ENCODE measurements around the gene MSANTD3. TPM values are rescaled to one million over a fixed set of nuclear protein-coding genes. Genes with fewer than 3 reads are reported as not detected.

MSANTD3 gene
- total and polyA plus RNA-seq, 4 donors: 4.3 to 7.4 (median 6.6) TPM

DNA sequence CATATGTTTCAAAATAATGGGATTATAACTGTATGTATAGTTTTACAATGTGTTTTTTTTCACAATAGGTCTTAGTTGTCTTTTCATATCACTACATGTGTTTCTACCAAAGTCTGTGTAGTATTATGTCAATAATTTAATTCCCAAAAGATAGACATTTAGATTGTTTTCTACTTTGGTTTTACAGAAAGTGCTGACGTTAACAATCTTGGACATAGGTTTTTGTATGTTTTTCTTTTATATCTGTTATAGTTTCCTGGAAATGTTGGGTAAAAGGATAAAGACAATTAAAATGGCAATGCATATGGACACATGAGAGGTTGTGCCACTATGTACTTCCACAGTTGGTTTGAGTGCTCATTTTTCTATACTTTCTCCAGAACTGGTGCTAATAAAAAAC lies 61.2 kb downstream of the MSANTD3 start:
- DNase-seq (ENCODE audit: low spot score): no peak
- TF ChIP-seq HNF4A (conservative IDR thresholded peaks at IDR 0.05) (no peak), JUND (IDR thresholded peaks at IDR 0.05) (no peak), YY1 (IDR thresholded peaks at IDR 0.05) (no peak), TAF1 (conservative IDR thresholded peaks at IDR 0.05) (no peak), HNF4G (IDR thresholded peaks at IDR 0.05) (no peak), RXRA (IDR thresholded peaks at IDR 0.05) (no peak), FOXA1 (IDR thresholded peaks at IDR 0.05) (no peak), EGR1 (IDR thresholded peaks at IDR 0.05; ENCODE audit: low read depth in 2 of 2) (no peak), SP1 (IDR thresholded peaks at IDR 0.05) (no peak), GABPA (IDR thresholded peaks at IDR 0.05 in 1 of 2, conservative IDR thresholded peaks at IDR 0.05 in 1 of 2) (no peak), FOXA2 (IDR thresholded peaks at IDR 0.05) (no peak), NR2F2 (IDR thresholded peaks at IDR 0.05) (no peak)
- TF ChIP-seq, protein P1, sequence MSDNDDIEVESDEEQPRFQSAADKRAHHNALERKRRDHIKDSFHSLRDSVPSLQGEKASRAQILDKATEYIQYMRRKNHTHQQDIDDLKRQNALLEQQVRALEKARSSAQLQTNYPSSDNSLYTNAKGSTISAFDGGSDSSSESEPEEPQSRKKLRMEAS (IDR thresholded peaks at IDR 0.05): no peak
- TF ChIP-seq, protein P2, sequence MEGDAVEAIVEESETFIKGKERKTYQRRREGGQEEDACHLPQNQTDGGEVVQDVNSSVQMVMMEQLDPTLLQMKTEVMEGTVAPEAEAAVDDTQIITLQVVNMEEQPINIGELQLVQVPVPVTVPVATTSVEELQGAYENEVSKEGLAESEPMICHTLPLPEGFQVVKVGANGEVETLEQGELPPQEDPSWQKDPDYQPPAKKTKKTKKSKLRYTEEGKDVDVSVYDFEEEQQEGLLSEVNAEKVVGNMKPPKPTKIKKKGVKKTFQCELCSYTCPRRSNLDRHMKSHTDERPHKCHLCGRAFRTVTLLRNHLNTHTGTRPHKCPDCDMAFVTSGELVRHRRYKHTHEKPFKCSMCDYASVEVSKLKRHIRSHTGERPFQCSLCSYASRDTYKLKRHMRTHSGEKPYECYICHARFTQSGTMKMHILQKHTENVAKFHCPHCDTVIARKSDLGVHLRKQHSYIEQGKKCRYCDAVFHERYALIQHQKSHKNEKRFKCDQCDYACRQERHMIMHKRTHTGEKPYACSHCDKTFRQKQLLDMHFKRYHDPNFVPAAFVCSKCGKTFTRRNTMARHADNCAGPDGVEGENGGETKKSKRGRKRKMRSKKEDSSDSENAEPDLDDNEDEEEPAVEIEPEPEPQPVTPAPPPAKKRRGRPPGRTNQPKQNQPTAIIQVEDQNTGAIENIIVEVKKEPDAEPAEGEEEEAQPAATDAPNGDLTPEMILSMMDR (IDR thresholded peaks at IDR 0.05; ENCODE audit: low read depth, low read length, missing input control): no peak
- TF ChIP-seq, protein P3, sequence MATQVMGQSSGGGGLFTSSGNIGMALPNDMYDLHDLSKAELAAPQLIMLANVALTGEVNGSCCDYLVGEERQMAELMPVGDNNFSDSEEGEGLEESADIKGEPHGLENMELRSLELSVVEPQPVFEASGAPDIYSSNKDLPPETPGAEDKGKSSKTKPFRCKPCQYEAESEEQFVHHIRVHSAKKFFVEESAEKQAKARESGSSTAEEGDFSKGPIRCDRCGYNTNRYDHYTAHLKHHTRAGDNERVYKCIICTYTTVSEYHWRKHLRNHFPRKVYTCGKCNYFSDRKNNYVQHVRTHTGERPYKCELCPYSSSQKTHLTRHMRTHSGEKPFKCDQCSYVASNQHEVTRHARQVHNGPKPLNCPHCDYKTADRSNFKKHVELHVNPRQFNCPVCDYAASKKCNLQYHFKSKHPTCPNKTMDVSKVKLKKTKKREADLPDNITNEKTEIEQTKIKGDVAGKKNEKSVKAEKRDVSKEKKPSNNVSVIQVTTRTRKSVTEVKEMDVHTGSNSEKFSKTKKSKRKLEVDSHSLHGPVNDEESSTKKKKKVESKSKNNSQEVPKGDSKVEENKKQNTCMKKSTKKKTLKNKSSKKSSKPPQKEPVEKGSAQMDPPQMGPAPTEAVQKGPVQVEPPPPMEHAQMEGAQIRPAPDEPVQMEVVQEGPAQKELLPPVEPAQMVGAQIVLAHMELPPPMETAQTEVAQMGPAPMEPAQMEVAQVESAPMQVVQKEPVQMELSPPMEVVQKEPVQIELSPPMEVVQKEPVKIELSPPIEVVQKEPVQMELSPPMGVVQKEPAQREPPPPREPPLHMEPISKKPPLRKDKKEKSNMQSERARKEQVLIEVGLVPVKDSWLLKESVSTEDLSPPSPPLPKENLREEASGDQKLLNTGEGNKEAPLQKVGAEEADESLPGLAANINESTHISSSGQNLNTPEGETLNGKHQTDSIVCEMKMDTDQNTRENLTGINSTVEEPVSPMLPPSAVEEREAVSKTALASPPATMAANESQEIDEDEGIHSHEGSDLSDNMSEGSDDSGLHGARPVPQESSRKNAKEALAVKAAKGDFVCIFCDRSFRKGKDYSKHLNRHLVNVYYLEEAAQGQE (IDR thresholded peaks at IDR 0.05): no peak
- TF ChIP-seq, protein P4, sequence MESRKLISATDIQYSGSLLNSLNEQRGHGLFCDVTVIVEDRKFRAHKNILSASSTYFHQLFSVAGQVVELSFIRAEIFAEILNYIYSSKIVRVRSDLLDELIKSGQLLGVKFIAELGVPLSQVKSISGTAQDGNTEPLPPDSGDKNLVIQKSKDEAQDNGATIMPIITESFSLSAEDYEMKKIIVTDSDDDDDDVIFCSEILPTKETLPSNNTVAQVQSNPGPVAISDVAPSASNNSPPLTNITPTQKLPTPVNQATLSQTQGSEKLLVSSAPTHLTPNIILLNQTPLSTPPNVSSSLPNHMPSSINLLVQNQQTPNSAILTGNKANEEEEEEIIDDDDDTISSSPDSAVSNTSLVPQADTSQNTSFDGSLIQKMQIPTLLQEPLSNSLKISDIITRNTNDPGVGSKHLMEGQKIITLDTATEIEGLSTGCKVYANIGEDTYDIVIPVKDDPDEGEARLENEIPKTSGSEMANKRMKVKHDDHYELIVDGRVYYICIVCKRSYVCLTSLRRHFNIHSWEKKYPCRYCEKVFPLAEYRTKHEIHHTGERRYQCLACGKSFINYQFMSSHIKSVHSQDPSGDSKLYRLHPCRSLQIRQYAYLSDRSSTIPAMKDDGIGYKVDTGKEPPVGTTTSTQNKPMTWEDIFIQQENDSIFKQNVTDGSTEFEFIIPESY (IDR thresholded peaks at IDR 0.05): no peak
- TF ChIP-seq, protein P5, sequence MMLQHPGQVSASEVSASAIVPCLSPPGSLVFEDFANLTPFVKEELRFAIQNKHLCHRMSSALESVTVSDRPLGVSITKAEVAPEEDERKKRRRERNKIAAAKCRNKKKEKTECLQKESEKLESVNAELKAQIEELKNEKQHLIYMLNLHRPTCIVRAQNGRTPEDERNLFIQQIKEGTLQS (IDR thresholded peaks at IDR 0.05): no peak
- 93% methylated on average over 1 of the region's 1 CpG for WGBS
- Histone ChIP-seq H3K9ac (ENCODE audit: low read depth in 1 of 2, low read length in 2 of 2) (no peak overlapping the region), H3K4me3 (ENCODE audit: low read depth in 1 of 3, low read length in 3 of 3) (no peak overlapping the region), H3K36me3 (ENCODE audit: control insufficient read depth in 4 of 4, insufficient read depth in 3 of 4, low read depth in 1 of 4, low read length in 3 of 4) (no peaks in the 10 kb centered on the region), H3K27me3 (ENCODE audit: control insufficient read depth in 4 of 4, insufficient read depth in 4 of 4, low read length in 3 of 4) (no peaks in the 10 kb centered on the region), H3K4me1 (ENCODE audit: control insufficient read depth in 4 of 4, insufficient read depth in 4 of 4, low read length in 3 of 4) (no peaks in the 10 kb centered on the region), H3K9me3 (ENCODE audit: control insufficient read depth in 4 of 4, low read length in 3 of 4) (no peaks in the 10 kb centered on the region), H3K27ac (ENCODE audit: low read depth in 1 of 2, low read length in 2 of 2) (no peak overlapping the region)

DNA sequence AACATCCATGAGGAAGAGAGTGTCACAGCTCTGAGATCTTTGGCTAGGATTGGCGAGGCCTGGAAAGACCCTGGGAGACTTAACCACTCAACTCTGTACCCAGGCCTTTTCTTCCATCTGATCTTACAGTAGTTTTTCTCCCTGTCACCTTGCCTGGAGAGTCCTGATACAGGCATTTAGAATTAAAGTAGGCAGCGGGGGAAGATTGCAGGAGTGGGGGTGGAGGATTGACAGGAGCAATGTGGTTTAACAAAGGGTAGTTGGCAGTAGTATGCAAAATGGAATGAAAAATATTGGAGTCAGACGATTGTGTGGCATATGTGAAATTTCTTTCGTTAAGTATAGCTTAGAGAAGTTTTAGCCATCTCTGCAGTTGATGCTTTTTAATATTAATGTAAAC lies 62.9 kb downstream of the MSANTD3 start:
- Histone ChIP-seq H3K27ac (ENCODE audit: low read depth in 1 of 2, low read length in 2 of 2) (no peak overlapping the region), H3K9me3 (ENCODE audit: control insufficient read depth in 4 of 4, low read length in 3 of 4) (no peaks in the 10 kb centered on the region), H3K9ac (ENCODE audit: low read depth in 1 of 2, low read length in 2 of 2) (no peak overlapping the region), H3K4me1 (ENCODE audit: control insufficient read depth in 4 of 4, insufficient read depth in 4 of 4, low read length in 3 of 4) (no peaks in the 10 kb centered on the region), H3K27me3 (ENCODE audit: control insufficient read depth in 4 of 4, insufficient read depth in 4 of 4, low read length in 3 of 4) (no peaks in the 10 kb centered on the region), H3K4me3 (ENCODE audit: low read depth in 1 of 3, low read length in 3 of 3) (no peak overlapping the region), H3K36me3 (ENCODE audit: control insufficient read depth in 4 of 4, insufficient read depth in 3 of 4, low read depth in 1 of 4, low read length in 3 of 4) (no peaks in the 10 kb centered on the region)
- no peak for DNase-seq (ENCODE audit: low spot score)
- 91% methylated on average over 4 of the region's 4 CpGs for WGBS
- TF ChIP-seq, protein P3 (IDR thresholded peaks at IDR 0.05): no peak
- TF ChIP-seq, protein P1 (IDR thresholded peaks at IDR 0.05): no peak
- TF ChIP-seq TAF1 (conservative IDR thresholded peaks at IDR 0.05): no peak
- no peak for TF ChIP-seq YY1 (IDR thresholded peaks at IDR 0.05)
- no peak for TF ChIP-seq NR2F2 (IDR thresholded peaks at IDR 0.05)
- no peak for TF ChIP-seq FOXA1 (IDR thresholded peaks at IDR 0.05)
- TF ChIP-seq EGR1 (IDR thresholded peaks at IDR 0.05; ENCODE audit: low read depth in 2 of 2): no peak
- TF ChIP-seq RXRA (IDR thresholded peaks at IDR 0.05): no peak
- TF ChIP-seq, protein P4 (IDR thresholded peaks at IDR 0.05): no peak
- TF ChIP-seq, protein P5 (IDR thresholded peaks at IDR 0.05): no peak
- TF ChIP-seq HNF4G (IDR thresholded peaks at IDR 0.05): no peak
